Muscle of back (tissue), 11 donors: ENCODE results near the gene HMCN1. TPM values are rescaled to one million over a fixed set of nuclear protein-coding genes. Genes with fewer than 3 reads are reported as not detected.

ENCODE experiments used
- DNase-seq, 3 donors: peaks; one replicate each; pipeline versions ENCODE4 v3.0.0 to v3.0.0-alpha.2; 2013
- polyA plus RNA-seq, 10 donors: library from polyadenylated mRNA; unstranded; fragments of 120-200 nt; gene quantifications; one replicate each; pipeline ENCODE4 v1.2.1, GENCODE V29; 2013; ENCODE audit not compliant: insufficient read length in 10 of 10

Gene HMCN1
- polyA plus RNA-seq, 10 donors: 7.7 to 23.8 (median 14.1) TPM

DNA sequence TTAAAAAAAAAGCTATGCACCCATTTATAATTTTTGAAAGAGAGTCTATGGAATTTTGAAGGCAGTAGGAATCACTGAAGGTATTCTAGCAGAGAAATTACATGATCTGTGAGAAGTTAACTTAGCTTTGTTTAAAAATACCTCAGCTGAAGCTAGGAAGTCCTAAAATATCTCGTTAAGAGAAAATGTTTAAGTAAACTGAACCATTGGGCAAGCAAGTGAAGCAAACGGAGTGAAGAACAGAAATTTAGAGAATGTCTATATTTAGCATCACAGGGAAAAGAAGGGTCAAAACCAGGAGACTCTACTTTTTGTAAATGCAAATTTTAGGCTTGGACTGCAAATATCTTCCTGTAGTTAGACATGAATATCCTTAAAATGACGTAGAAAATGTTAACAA is 230.8 kb downstream of the HMCN1 start:
- no peak for DNase-seq

DNA sequence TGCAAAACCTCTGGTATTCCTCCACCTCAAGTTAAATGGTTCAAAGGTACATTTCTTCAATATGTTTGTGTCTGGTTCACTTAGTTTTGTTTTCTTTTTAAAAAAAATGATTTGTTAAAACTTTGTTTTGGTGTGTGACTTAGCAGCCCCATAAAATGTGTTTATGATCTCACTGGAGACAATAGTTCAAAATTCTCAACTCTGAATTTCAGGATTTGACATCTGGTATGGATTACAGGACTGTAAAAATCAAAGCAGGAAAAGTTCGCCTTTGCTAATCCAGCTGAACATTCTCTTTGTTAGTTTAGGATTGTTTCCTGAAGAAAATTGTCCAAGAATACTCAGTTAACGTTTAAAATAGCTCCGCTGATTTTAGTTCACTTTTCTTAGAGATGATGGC is 231.7 kb downstream of the HMCN1 start:
- DNase-seq: peak; percentile 52 to 78 (median 53)

DNA sequence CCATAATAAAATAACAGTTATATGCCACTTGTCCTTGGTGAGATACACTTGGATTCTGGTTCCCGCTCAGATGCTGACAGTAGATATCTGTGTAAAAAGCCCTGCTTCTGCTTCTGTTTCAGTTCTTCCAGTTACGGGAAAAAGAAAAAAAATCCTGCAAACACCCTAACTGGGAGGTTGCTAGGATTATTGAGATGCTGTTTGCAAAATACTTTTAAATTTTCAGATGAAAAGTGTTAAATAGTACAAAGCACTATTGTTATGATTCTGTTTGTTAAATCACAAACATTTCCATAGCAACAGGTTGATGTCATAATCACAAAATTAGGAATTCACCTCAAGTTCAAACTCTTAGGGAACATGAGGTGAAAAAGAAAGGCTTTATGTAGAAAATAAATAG is 232.3 kb downstream of the HMCN1 start:
- DNase-seq: peak in 2 of 3 donors; percentile 42 to 58

DNA sequence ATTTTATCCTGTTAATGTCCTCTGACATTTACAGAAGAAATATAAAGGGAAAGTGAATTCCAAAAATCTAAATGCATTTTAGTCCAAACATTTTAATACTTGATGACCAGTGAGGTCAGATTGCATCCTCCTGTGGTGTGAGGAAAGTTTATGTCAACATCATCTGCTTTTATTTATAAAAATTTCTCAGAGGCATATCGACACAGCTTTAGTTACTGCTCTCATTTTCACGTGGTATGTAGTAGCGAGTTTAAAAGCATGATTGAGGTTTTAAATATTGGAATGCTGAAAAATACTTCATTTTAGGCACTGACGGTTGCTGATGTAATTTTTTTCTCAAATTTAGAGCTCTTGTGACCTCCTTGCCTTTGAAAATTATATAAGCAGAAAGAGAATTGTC is 234.8 kb downstream of the HMCN1 start:
- DNase-seq: peak; percentile 40 to 68 (median 46)

DNA sequence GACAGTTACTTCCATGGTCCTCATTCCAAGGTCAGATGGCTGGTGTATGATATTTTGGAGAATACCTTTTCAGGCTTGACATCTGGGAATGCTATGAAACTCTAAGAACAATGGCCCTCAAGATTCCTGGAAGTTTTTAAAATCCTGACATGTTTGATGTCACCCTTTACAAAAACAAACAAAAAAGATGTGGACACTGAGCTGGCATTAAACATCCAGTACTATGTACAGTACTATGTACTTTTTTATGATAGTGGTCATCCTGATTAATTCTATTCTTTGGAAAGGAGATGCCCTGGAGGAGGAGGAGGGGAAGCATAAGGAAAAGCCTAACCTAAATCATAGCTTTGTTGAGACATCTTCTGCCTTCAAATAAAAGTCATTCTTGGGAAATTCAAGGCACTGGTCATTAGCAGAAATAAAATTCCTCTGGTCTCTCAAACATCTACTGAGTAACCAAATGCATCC is 235.4 kb downstream of the HMCN1 start:
- DNase-seq: no peak

DNA sequence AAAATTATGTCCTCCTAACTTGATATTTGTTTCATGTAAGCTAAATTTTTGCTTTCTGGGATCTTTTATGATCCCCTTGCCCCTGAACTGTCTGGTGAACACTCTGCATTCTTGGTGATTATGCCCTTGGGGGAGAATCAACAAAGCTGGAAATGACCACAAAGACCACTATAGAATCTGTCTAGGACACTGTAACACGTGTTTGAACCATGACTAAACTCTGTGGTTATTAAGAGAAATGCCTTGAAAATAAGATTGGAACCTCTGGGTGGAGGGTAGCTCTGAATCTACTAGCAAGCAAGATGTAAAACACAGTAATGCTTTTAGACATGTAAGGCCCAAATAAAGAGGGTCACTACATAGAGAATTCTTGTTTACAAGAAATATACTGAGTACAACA is 237.5 kb downstream of the HMCN1 start:
- DNase-seq: peak in 1 of 3 donors; percentile 89

DNA sequence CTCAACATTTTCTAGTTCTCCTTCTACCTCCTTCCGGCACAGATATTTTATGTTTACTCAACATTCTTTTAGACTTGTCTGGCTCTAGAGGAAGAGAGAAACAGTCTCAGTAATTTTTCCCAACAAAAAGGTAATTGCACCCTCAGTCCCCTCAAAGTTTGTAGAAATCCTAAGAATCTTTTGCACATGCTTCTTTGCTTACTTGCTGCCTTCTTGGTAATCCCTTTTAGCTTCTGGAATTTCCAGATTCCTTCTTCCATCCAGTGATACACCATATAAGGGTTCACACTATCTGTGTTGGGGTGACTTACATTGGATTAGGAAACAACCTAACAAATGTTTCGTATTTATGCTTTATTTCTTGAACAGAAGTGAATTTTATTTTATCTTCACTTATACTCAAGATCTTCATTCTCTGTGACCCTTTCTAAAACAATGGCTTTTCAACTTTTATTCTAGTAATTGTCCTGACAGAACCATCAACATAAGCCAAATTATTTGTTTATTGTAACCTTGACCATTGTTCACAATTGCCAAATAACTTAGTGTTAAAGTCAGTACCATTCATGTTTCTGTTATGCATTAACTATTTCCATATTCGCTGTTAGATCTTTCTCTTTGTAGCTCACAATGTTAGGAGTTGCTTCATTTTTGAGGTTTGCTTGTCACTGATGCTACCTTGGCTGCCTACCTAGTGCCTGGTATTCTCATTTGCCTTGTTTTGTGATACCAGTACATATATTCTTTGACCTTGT is 238.1 kb downstream of the HMCN1 start:
- DNase-seq: no peak

DNA sequence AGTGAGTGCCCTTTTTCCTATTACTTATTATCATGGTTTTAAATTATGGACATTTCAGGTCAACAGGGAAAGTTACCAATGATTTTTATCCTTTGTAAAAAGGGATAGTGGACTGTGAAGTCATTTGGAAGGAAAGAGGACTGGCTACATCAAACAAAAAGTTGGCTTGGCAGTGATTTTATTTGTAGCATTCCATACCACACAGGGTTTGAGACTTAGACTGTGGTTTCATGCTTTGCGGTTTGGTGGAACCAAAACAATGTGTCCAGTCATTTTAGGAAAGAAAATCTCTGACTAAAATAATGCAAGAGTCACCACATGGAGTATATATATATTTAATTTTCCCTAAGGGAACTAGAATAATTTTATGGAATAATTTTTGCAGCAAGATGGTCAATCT is 239.5 kb downstream of the HMCN1 start:
- peak in 1 of 3 donors; percentile 92 for DNase-seq

DNA sequence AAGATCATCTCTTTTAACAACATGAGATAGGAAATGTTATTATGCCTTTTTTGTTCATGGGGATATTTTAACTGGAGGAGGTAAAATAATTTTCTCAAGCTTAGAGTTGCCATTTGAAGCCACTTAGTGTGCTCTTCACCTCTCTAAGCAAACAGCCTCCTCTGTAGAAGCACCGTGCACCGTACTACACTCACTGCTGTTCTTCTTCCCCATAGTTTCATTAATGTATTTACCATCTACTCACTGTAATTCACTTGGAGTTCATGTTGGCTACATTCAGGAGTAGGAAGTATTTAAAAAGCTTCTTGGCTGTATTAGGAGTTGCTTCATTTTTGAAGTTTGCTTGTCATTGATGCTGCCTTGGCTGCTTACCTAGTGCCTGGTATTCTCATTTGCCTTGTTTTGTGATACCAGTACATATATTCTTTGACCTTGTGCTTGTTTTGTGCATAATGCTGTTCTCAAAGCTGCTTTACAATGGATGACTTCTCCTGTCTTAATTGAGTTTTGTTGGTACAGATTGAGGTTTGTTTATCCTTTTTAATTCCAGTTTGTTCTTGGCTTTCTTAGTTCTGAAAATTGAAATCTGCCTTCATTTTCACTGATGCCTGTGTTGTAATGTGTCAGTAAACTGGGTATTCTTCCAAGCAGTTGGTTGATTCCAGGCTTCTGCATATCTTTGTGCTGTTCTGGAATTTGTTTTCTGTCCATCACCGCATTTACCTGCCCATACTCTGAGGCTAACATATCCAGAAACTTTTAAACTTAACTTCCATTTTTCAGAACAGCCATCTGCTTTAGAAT is 240.4 kb downstream of the HMCN1 start:
- DNase-seq: peak in 1 of 3 donors; percentile 52

DNA sequence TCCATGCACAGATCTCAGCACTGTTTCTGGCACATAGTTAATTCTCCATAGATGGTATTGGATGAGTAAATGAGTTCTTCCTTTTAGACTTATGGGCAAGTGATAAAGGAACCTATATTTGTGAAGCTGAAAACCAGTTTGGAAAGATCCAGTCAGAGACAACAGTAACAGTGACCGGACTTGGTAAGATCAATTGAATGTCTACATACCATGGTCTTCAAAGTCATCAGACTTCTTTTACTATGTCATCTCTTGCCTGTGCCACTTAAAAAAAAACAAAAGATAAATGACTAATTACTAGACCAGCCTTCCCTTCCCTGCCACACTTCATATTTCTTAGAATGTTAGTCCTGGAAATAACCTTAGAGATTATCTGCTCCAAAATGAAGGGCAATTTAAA is 246.7 kb downstream of the HMCN1 start:
- no peak for DNase-seq

DNA sequence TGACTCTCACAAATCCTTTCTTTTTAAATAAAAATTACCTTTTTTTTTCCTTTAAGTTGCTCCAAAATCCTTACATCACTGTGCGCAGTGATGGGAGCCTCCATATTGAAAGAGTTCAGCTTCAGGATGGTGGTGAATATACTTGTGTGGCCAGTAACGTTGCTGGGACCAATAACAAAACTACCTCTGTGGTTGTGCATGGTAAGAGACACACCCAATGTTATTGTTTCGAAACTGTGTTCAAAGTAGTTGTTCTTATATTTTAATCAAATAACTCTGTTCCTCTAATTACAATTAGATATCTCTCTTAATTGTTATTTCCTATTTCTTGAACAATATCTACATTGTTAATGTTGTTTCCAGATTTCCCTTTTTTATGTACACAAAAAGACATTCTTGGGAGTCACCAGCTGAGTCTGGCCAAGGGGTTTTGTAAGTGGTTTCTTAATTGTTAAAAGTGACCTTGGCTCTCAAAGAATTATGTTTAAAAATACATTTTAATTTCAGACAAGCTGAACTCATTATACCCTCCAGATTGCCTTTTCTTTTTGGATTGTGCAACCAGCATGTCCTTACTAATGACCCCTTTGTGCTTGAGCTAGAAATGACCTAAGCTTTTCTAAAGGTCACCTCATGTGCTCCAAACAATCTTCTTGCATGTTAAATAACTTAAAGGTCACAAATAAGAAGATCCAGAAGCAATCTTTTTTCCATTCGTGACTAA is 250.1 kb downstream of the HMCN1 start:
- no peak for DNase-seq

DNA sequence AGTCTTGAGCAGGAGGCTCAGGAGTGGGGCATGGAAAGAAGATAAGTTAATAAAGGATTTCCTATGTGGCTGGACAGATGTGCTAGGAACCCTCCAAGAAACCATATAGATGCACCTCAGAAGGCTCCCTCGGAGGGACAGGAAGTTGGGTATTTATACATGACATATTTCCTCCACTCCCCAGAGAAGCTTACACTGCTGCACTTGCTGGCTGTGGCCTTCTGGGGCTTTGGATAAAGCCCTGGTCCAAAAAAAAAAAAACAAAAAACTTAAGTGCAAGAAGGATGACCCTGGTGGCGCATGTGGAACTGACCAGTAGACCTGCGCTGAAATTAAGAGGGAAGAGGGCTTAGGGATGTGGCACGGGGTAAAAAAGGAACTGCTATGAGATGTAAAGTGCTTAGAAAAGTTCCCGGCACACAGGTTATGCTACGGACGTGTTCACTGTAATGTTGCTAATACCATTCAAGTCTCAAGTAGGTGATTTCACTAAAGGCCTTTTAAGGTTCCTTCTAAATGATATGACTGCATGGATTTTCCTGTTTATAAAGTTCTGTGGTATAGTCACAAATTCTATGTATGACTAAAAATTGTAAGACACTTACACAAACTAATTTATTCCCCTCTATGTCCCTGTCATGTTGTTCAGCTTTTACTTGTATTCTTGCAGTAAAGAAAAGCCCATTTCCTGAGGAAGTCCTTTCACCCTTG is 253.6 kb downstream of the HMCN1 start:
- DNase-seq: no peak

DNA sequence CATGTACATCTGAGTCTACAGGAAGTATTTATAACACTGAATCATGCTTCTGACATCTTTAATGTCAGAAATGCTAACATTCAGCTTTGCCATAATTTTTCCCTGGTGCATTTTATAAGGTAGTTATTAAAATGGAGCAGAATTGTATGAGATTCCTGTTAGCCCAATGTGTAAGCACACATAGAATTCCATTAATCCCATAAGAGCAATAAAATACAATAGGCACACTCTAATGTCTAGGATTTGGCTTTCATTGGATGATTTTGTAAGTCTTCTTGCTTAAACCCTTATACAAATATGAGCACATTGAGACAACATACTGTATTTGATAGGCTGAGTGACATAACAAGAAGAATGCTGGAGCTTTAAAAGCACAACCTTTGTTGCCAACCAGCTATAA is 256.4 kb downstream of the HMCN1 start:
- DNase-seq: no peak

DNA sequence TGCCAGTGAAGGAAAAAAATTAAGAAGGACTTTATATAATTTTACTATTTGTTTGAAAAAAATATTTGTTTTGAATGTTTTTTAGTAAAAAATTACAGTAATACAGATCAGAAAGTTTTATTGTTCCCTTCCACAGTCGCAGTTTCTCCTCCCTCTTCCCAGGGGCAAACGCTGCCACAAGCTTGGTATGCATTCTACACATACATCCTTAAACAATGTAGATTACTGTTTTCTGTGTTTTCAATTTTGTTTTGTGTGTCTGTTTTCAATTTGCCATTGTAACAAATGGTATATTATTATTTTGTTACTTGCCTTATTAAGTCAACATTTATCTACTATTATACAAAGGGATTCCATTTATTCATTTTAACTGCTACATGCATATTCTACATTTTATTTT is 257.1 kb downstream of the HMCN1 start:
- DNase-seq: no peak

DNA sequence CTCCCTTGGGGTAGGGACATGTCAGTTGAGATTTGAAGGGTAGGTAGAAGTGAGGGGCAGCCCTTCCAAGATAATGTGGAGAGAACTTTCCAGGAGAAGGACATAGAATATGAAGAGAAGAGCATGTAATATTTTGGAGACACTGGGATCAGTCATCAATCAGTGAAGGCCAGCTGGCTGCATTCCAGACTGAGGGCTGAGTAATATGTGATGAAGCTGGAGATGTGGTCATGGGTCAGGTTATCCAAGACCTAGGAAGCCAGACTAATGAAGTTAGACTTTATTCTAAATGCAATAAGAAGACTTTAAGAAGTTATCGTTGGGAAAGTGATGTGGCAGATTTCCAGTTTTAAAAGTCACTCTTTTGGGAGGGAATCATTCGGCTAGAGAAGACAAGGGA is 262.0 kb downstream of the HMCN1 start:
- DNase-seq: peak in 1 of 3 donors; percentile 70

DNA sequence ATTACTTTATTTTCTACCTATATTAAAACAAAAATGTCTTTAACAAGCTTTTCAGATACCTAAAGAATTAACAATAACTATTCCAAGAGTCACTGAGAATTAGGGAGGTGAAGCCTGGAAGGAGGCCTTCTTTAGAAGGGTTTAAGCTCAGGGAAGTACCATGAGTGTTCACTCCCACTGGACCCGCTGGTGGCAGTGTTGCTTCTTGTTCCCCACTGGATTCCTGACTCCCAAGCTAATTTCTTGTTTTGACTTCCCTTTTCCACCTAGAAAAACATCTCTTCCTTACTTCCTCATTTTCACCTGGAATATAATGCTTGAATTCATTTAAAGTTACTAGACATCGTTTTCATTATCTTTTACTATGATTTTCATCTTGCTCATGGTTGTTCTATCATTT is 264.2 kb downstream of the HMCN1 start:
- DNase-seq: no peak

DNA sequence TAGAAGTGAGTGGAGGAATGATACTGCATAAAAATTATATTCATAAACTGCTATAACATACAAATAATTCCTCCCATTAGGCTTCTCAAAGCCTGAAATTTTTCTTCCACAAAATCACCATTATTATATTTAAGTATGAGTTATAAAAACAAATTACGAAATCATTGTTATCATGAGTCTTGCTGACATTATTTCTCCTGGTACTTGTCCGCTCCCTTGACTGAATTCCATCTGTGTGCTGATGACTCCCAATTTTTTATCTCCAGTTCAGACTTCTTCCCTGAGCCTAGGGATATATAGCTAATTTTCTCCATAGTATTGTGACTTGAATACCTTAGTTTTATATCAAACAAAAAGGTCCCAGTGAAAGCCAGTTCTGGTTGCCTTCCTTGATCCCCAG is 268.2 kb downstream of the HMCN1 start:
- no peak for DNase-seq

DNA sequence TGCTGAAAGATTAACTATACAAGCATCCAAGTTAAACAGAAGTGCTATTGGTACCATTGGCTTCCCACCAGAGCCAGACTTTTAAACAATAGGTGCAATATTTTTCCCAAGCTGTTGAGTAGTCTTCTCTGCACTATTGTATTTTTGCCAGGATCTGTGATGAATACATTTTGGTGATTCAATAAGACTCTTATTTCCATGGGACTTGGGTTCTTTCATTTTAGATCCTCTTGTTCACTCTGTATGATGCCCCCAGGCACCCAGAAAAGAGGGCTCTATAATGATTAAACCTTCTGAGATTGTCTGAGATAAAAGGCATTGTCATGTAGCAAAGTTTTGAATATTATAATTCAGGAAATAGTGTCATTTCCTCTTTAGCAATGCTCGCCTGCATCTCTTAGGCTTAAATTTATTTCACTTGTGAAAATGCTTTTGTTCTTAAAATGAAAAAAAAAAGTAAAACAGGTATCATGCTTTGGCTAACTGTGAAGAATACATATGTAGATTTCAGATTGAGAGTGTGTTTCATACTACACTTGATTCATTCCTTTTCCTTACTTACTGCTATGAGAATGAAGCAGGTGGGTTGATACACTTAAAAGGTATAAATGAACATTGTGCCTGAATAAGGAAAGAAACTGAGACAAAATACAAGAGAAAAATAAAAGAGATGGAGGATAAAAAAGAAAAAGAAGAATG is 275.0 kb downstream of the HMCN1 start:
- no peak for DNase-seq

DNA sequence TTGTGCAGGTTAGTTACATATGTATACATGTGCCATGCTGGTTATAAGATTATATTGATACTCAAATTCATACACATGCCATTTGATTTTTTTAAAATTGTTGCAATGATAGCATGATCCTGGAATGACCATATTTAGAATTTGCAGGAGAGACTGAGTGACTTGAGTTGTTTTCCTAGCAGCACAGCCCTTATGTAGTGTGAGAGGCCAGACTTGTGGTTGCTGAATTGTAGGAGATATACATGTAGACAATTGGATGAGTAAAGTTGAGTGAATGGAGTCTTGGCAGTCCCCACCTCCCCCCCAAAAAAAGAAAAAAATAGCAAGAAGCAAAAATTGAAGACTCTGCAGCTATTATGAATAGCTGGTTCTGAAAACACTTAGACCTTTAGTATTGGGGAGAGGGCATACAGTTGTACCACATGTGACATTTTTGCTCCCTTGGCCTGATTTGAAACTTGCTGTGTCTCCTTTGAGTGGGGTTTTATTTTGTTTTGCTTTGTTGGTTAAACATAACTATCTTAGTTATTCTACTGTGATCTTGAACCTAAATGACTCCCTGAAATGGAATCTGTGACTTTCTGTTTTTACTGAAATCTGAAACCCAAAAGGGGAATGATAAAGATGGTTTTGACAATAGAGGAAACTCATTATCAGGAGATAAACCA is 280.3 kb downstream of the HMCN1 start:
- peak in 1 of 3 donors; percentile 47 for DNase-seq

DNA sequence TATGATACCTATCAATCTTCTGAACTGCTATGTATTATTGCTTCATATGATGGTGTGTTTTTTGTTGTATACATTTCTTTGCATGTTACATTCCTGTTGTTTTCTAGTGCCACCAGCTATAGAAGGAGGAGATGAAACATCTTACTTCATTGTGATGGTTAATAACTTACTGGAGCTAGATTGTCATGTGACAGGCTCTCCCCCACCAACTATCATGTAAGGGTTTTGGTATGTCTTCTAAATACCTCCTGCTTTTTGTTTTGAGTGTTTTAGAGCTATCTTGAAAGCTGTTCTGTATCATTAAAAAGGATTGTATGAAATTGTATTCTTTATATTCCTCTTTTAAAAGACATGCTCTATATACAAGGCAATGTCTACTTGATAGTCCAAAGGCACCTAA is 282.7 kb downstream of the HMCN1 start:
- DNase-seq: no peak

DNA sequence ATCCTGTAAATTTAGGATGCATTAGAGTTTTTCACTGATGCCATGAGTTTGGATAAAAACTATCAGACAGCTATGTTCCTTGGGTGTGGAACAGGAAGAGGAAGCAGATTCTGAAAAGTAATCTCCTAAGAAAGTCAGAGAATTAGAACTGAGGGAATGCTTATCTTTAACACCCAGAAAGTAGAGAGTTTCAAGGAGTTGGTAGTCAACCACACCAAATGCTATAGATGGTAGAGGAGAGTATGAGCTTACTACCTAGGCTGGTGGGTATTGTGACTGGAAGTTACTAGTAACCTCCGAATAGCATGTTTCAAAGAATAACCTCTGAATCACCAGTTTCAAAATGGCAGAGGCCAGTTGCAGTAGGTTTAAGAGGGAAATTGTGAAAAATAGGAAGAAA is 288.0 kb downstream of the HMCN1 start:
- DNase-seq: no peak
